ENCODE measurements around the gene RIN3.
A peak's percentile ranks its signal among the peaks of the same experiment; 100 is the strongest.

RIN3 gene

GRCh38 chr14:92737206-92737605 lies 223.6 kb downstream of the RIN3 start:
- Mint-ChIP-seq H3K27me3 (no peaks in the 10 kb centered on the region), H3K4me3 (no peak overlapping the region), H3K9me3 (no peaks in the 10 kb centered on the region), H3K36me3 (peaks cover 15% of the 10 kb centered on the region), H3K27ac (peak overlapping the region; percentile 5), H3K4me1 (peaks cover 17% of the 10 kb centered on the region)
- no peak for ATAC-seq

DNA sequence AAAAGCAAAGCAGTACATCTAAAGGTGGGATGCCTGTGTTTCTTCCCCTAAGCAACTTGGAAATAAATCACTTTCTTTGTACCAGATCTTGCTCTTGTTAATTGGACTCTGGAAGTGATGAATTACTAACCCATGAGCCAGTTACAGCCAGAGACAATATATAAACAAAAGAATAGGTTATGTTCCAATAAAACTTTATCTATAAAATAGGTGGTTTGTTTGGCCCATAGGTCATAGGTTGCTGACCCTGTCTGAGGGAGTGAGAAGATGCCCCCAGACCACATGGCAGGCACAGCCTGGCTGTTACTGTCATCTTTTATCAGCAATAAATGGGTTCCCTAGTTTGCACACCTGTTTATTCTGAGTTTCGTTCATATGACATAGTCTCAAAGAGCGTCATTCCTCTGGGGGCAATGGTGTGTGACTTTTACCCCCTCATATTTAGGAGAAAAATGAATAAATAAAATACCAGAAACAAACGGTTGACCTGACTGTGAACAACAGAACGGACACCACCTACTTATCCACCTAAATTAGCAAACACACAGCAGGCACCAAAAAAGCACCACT lies 224.1 kb downstream of the RIN3 start:
- ATAC-seq = no peak
- H3K4me3 Mint-ChIP-seq = no peak overlapping the region

More for the DNA sequence above, 224.1 kb downstream of the RIN3 start:
- Mint-ChIP-seq H3K36me3 (peaks cover 10% of the 10 kb centered on the region), H3K4me1 (peaks cover 17% of the 10 kb centered on the region), H3K27me3 (no peaks in the 10 kb centered on the region), H3K27ac (peak overlapping the region; percentile 5), H3K9me3 (no peaks in the 10 kb centered on the region)

Data from stimulated activated memory B cell treated with anti-CD40 and anti-IgM and Interleukin-4, amounts not matched to agents 10 μg/mL and 1 μg/mL and 100 μg/mL, for 72 hours (primary cell).